Mesenchymal stem cell (in vitro differentiated cells and primary cell): Measurements from ENCODE around the gene MAP3K14.

Source experiments
- DNase-seq: peaks from one replicate; pipeline ENCODE4 v3.0.0-alpha.2; 2013
- H2AFZ ChIP-seq: one replicate; pipeline ENCODE4 v1.6.1; 2013; ENCODE audit warnings: low read depth, mild to moderate bottlenecking, control low read depth, inconsistent platforms, low read length, moderate library complexity
- H2AK5ac ChIP-seq: 2 replicates; pipeline ENCODE4 v1.6.1; 2013; ENCODE audit warnings: low read length, moderate library complexity, mild to moderate bottlenecking, inconsistent platforms; ENCODE audit not compliant: severe bottlenecking
- H2BK120ac ChIP-seq: one replicate; pipeline ENCODE4 v1.6.1; 2013; ENCODE audit warnings: low read depth, mild to moderate bottlenecking, inconsistent platforms, low read length, moderate library complexity
- H2BK12ac ChIP-seq, 2 experiments: one replicate each; pipeline ENCODE4 v1.6.1; 2013; ENCODE audit warnings: inconsistent platforms in 2 of 2, low read length in 2 of 2, mild to moderate bottlenecking in 2 of 2, moderate library complexity in 2 of 2, control low read depth in 1 of 2
- H2BK15ac ChIP-seq: one replicate; pipeline ENCODE4 v1.6.1; 2013; ENCODE audit warnings: mild to moderate bottlenecking, low read depth, inconsistent platforms; ENCODE audit not compliant: poor library complexity, severe bottlenecking
- H2BK5ac ChIP-seq: 2 replicates; pipeline ENCODE4 v1.6.1; 2013; ENCODE audit warnings: low read depth, mild to moderate bottlenecking, low read length, control low read depth, inconsistent platforms; ENCODE audit not compliant: poor library complexity, severe bottlenecking
- H3K14ac ChIP-seq, 2 experiments: one replicate each; pipeline ENCODE4 v1.6.1; 2013; ENCODE audit warnings: inconsistent platforms in 2 of 2, low read length in 2 of 2, control low read depth in 1 of 2, mild to moderate bottlenecking in 1 of 2, moderate library complexity in 1 of 2
- H3K18ac ChIP-seq, 2 experiments: one replicate each; pipeline ENCODE4 v1.6.1; 2013; ENCODE audit warnings: inconsistent platforms in 2 of 2, low read length in 2 of 2, control low read depth in 1 of 2, low read depth in 1 of 2, mild to moderate bottlenecking in 1 of 2
- H3K23ac ChIP-seq, 2 experiments: one replicate each; pipeline ENCODE4 v1.6.1; 2013; ENCODE audit warnings: inconsistent platforms in 2 of 2, low read length in 2 of 2, mild to moderate bottlenecking in 2 of 2, moderate library complexity in 2 of 2, control low read depth in 1 of 2
- H3K27ac ChIP-seq: 2 replicates; pipeline ENCODE4 v1.5.1; 2013; ENCODE audit warnings: mild to moderate bottlenecking, moderate library complexity, low read length, control low read depth, inconsistent platforms; ENCODE audit not compliant: poor library complexity, severe bottlenecking
- H3K27me3 ChIP-seq, 2 experiments: 2 replicates each; pipeline versions ENCODE4 v1.6.1 to v1.7.0; 2013; ENCODE audit warnings: low read length in 2 of 2, mild to moderate bottlenecking in 2 of 2, moderate library complexity in 2 of 2, control low read depth in 1 of 2, inconsistent platforms in 1 of 2; ENCODE audit not compliant: control insufficient read depth in 1 of 2, insufficient read depth in 1 of 2
- H3K36me3 ChIP-seq, 2 experiments: 2 replicates each; pipeline versions ENCODE4 v1.6.1 to v1.7.0; 2013; ENCODE audit warnings: low read length in 2 of 2, control low read depth in 1 of 2, inconsistent platforms in 1 of 2, low read depth in 1 of 2, mild to moderate bottlenecking in 1 of 2; ENCODE audit not compliant: insufficient read depth in 2 of 2, control insufficient read depth in 1 of 2
- H3K4ac ChIP-seq, 2 experiments: one replicate each; pipeline ENCODE4 v1.6.1; 2013; ENCODE audit warnings: inconsistent platforms in 2 of 2, low read length in 2 of 2, mild to moderate bottlenecking in 2 of 2, moderate library complexity in 2 of 2, control low read depth in 1 of 2, low read depth in 1 of 2
- H3K4me1 ChIP-seq: 2 replicates; pipeline ENCODE4 v1.6.1; 2013; ENCODE audit warnings: low read depth, low read length, control low read depth; ENCODE audit not compliant: control insufficient read depth, insufficient read depth
- H3K4me2 ChIP-seq: 2 replicates; pipeline ENCODE4 v1.6.1; 2013; ENCODE audit warnings: low read length, mild to moderate bottlenecking, inconsistent platforms; ENCODE audit not compliant: poor library complexity, severe bottlenecking
- H3K4me3 ChIP-seq, 2 experiments: 2 replicates each; pipeline versions ENCODE4 v1.5.1 to v1.7.0; 2013; ENCODE audit warnings: low read length in 2 of 2, mild to moderate bottlenecking in 2 of 2, control low read depth in 1 of 2, low read depth in 1 of 2; ENCODE audit not compliant: insufficient read depth in 1 of 2
- H3K79me1 ChIP-seq: replicated peaks from 2 replicates; pipeline ENCODE4 v1.6.1; 2013; ENCODE audit warnings: mild to moderate bottlenecking, control low read depth, low read length, inconsistent platforms; ENCODE audit not compliant: poor library complexity, severe bottlenecking
- H3K9ac ChIP-seq: 2 replicates; pipeline ENCODE4 v1.7.0; 2013; ENCODE audit warnings: mild to moderate bottlenecking, low read length, moderate library complexity
- H3K9me3 ChIP-seq: 2 replicates; pipeline ENCODE4 v1.7.0; 2013; ENCODE audit warnings: mild to moderate bottlenecking, low read length; ENCODE audit not compliant: control insufficient read depth
- H4K8ac ChIP-seq: one replicate; pipeline ENCODE4 v1.6.1; 2013; ENCODE audit warnings: inconsistent platforms, mild to moderate bottlenecking, low read length, moderate library complexity
- H4K91ac ChIP-seq: one replicate; pipeline ENCODE4 v1.6.1; 2013; ENCODE audit warnings: mild to moderate bottlenecking, low read length, inconsistent platforms
- WGBS: methylation state at CpG from one replicate; pipeline ENCODE4 v1.1.7; 2013; ENCODE audit warnings: mixed read lengths; 5-methylcytosine and 5-hydroxymethylcytosine counted together

The MAP3K14 gene

DNA sequence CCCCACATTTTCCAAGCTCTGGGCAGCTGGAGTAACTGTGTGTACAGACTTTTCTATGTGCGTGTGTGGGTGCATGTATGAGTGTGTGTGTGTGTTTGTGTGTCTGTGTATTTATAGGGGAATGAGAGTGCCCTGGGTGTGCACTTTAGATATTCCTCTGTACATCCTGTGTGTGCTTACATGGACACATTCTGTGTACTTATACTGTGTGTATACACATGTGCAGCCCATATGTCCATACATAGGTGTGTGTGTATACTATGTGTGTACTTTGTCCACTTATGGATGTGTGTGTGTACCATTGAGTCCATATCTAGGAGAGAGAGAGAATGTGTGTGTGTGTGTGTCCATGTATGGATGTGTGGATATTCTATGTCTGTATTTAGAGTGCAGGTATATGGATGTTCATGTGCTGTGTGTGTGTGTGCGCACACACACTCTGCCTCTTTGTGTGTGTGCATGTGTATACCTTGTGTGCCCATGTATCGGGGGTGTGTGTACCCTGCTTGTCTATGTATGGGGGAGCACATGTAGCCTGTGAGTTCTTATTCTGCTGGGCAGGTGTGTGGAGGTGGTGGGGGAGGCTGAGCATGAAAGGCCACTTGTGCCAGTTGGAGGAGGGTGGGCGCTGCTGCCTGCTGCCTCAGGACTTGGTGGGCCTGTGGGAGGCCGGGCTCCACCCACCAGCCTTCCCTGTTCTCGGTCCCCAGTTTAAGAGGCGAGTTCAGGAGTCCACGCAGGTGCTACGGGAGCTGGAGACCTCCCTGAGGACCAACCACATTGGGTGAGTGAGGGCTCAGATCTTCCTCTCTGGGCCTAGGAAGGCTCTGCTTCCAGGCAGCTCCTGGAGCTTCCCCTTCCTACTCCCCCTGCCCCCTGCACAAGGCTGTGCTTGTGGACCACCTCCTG lies 84.1 kb downstream of the MAP3K14 start:
- DNase-seq = no peak
- Histone ChIP-seq H3K18ac (no peak overlapping the region), H3K27ac (no peak overlapping the region), H3K27me3 (peaks cover 0 to 2% of the 10 kb centered on the region in 2 experiments), H4K91ac (no peak overlapping the region), H3K23ac (no peak overlapping the region), H2BK120ac (no peak overlapping the region), H2BK12ac (no peak overlapping the region), H2BK5ac (no peak overlapping the region), H3K36me3 (peaks cover 0 to under 1% of the 10 kb centered on the region in 2 experiments), H2BK15ac (no peak overlapping the region), H3K4me3 (no peak overlapping the region), H3K4ac (no peak overlapping the region), H3K4me2 (no peak overlapping the region), H3K9me3 (no peaks in the 10 kb centered on the region), H3K14ac (no peak overlapping the region), H3K79me1 (no peaks in the 10 kb centered on the region), H2AK5ac (no peak overlapping the region), H2AFZ (no peak overlapping the region), H3K9ac (no peak overlapping the region), H3K4me1 (peaks cover 29% of the 10 kb centered on the region), H4K8ac (no peak overlapping the region)
- WGBS = 91% methylated on average over 7 of the region's 9 CpGs

DNA sequence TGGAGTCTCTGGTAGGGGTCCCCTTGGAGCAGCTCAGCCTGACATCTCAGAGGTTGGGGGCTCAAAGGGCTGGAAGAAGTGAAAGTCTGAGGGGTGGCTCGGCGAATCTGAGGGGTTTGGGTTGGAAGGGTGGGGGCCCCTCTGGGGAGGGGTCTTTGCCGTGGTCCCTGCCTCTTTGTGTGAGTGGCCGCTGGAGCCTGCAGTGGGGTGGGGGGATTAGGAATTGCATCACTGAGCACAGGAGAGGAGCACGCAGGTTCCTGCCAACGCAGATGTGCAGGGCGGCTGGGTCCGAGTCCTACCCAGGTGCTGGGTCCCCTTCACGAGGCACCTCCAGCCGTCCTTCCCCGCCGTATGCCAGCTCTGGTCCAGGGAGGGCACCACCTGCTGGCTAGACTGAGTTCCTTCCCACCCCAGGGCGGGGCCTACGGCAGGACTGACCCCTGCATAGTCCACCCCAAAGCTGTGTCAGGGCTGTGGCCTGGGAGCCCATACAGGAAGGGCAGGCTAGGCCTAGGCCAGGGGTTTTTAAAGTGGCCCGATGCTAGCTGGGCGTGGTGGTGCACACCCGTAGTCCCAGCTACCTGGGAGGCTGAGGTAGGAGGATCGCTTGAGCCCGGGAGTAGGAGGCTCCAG lies 85.2 kb downstream of the MAP3K14 start:
- Histone ChIP-seq H2BK15ac (no peak overlapping the region), H3K14ac (no peak overlapping the region), H3K4ac (no peak overlapping the region), H2BK5ac (no peak overlapping the region), H3K27ac (no peak overlapping the region), H4K91ac (no peak overlapping the region), H3K4me3 (no peak overlapping the region), H3K4me1 (peaks cover 33% of the 10 kb centered on the region), H3K79me1 (no peaks in the 10 kb centered on the region), H3K27me3 (peaks cover 0 to 2% of the 10 kb centered on the region in 2 experiments), H2AK5ac (no peak overlapping the region), H2BK12ac (no peak overlapping the region), H3K9ac (peak overlapping the region; percentile 45), H3K36me3 (no peaks in the 10 kb centered on the region), H3K9me3 (no peaks in the 10 kb centered on the region), H3K4me2 (no peak overlapping the region), H4K8ac (no peak overlapping the region), H3K18ac (no peak overlapping the region), H2AFZ (no peak overlapping the region), H2BK120ac (no peak overlapping the region), H3K23ac (no peak overlapping the region)
- WGBS = 71% methylated on average over 19 of the region's 19 CpGs
- no peak for DNase-seq

DNA sequence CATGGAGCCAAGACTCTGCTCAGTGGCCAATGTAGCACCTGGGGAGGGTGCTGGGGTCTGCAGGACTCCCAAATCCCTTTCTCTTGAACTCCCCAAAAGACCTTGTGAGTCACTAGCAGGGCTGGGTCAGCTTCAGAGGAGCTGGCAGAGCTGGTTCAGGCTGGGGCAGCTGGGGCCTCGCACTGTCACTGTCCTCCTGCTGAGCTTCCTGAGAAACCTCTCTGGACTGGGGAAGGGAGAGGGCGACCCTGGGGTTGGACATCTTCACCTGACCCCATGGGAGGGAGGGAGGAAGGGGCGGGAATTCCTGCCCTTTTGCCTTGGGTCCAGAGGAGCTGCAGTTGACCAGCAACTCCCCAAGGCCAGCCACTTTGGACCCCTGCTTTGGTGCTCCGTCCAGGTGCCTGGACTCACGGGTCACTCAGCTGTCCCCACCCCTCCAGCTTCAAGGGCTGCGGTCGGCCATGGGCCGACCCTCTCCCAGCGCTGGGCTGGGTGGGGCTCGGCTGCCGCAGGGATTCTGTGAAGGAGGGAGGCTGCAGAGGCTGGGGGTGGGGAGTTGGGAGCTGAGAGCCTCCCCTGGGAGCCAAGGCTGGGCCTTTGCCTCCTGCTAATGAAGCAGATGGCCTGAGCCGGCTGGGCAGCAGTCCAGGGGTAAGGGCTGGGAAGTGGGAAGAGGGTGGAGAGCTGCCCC lies 85.9 kb downstream of the MAP3K14 start:
- H2AFZ ChIP-seq = no peak overlapping the region
- no peak overlapping the region for H3K23ac ChIP-seq
- peak; percentile 38 for DNase-seq
- no peak overlapping the region for H4K8ac ChIP-seq
- H2AK5ac ChIP-seq = no peak overlapping the region
- peaks cover 0 to 2% of the 10 kb centered on the region in 2 experiments for H3K27me3 ChIP-seq
- H3K27ac ChIP-seq = no peak overlapping the region
- no peak overlapping the region for H2BK5ac ChIP-seq
- H3K9ac ChIP-seq = peak overlapping the region; percentile 45
- H3K14ac ChIP-seq = peak overlapping the region in 1 of 2 experiments; percentile 37
- no peak overlapping the region for H2BK12ac ChIP-seq
- H3K9me3 ChIP-seq = no peaks in the 10 kb centered on the region
- H3K79me1 ChIP-seq = no peaks in the 10 kb centered on the region
- no peak overlapping the region for H4K91ac ChIP-seq
- H3K18ac ChIP-seq = no peak overlapping the region
- no peak overlapping the region for H2BK120ac ChIP-seq
- H3K36me3 ChIP-seq = no peaks in the 10 kb centered on the region
- H2BK15ac ChIP-seq = peak overlapping the region; percentile 82
- WGBS = 57% methylated on average over 12 of the region's 12 CpGs
- H3K4ac ChIP-seq = no peak overlapping the region
- peaks cover 37% of the 10 kb centered on the region for H3K4me1 ChIP-seq
- H3K4me2 ChIP-seq = no peak overlapping the region
- peak overlapping the region in 1 of 2 experiments; percentile 34 for H3K4me3 ChIP-seq

DNA sequence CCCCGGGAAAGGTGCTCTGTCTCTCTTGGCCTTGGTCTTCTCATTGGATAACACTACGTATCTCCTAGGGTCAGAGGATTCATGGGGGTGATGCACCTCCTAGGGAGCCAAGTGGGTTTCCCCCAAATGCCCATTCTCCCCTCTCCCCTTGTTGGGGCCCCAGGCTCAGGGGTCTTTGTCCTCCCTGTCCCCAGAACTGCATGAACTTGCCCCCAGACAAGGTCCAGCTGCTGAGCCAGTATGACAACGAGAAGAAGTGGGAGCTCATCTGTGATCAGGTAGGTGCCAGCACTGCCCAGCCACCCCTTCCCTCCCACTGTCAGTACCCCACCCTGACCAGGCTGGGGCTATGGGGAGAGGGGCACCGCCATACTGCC lies 86.4 kb downstream of the MAP3K14 start:
- H2BK120ac ChIP-seq = no peak overlapping the region
- peaks cover 0 to 2% of the 10 kb centered on the region in 2 experiments for H3K27me3 ChIP-seq
- no peak overlapping the region for H2AFZ ChIP-seq
- peak overlapping the region in 1 of 2 experiments; percentile 37 for H3K14ac ChIP-seq
- no peak overlapping the region for H2BK15ac ChIP-seq
- no peak for DNase-seq
- H3K27ac ChIP-seq = no peak overlapping the region
- no peak overlapping the region for H3K9ac ChIP-seq
- H2BK5ac ChIP-seq = no peak overlapping the region
- no peak overlapping the region for H3K4ac ChIP-seq
- H3K4me1 ChIP-seq = peaks cover 40% of the 10 kb centered on the region
- no peaks in the 10 kb centered on the region for H3K9me3 ChIP-seq
- no peaks in the 10 kb centered on the region for H3K36me3 ChIP-seq
- no peak overlapping the region for H3K23ac ChIP-seq
- no peak overlapping the region for H4K8ac ChIP-seq
- no peak overlapping the region for H3K18ac ChIP-seq
- H2AK5ac ChIP-seq = no peak overlapping the region
- H4K91ac ChIP-seq = peak overlapping the region; percentile 37
- 93% methylated on average over 3 of the region's 4 CpGs for WGBS
- no peak overlapping the region for H2BK12ac ChIP-seq
- no peaks in the 10 kb centered on the region for H3K79me1 ChIP-seq
- no peak overlapping the region for H3K4me2 ChIP-seq
- H3K4me3 ChIP-seq = no peak overlapping the region
